ENCODE results near the gene MANBA.

DNA sequence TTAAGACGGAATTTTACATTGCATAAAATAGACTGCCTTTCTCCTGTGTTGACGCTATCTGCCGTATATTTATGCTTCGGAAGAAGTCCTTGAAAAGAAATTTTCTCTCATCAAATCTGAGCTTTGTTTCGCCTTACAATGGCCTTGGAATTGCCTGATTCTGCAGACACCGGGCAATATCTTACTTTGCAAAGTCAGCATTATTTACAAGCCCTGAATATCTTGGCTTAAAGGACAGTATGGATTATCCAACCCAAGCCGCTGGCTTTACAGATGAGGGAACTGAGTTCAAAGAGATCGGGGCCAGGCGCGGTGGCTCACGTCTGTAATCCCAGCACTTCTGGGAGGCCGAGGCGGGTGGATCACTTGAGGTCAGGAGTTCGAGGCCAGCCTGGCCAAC lies 1.1 kb upstream of the MANBA start:
- TF ChIP-seq, protein P1, sequence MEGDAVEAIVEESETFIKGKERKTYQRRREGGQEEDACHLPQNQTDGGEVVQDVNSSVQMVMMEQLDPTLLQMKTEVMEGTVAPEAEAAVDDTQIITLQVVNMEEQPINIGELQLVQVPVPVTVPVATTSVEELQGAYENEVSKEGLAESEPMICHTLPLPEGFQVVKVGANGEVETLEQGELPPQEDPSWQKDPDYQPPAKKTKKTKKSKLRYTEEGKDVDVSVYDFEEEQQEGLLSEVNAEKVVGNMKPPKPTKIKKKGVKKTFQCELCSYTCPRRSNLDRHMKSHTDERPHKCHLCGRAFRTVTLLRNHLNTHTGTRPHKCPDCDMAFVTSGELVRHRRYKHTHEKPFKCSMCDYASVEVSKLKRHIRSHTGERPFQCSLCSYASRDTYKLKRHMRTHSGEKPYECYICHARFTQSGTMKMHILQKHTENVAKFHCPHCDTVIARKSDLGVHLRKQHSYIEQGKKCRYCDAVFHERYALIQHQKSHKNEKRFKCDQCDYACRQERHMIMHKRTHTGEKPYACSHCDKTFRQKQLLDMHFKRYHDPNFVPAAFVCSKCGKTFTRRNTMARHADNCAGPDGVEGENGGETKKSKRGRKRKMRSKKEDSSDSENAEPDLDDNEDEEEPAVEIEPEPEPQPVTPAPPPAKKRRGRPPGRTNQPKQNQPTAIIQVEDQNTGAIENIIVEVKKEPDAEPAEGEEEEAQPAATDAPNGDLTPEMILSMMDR (IDR thresholded peaks at IDR 0.05), result no peak
- no peak for TF ChIP-seq EP300 (IDR thresholded peaks at IDR 0.05)
- no peak for TF ChIP-seq POLR2AphosphoS5 (IDR thresholded peaks at IDR 0.05)
- no peak for TF ChIP-seq POLR2A (IDR thresholded peaks at IDR 0.05)

Data from gastroesophageal sphincter (tissue), 3 donors.